Gastrocnemius medialis (tissue), 4 donors: ENCODE measurements around the gene ZNF236.

Source experiments
- POLR2A ChIP-seq, 2 donors: fragments of 450-650 bp; IDR thresholded peaks; one replicate each; pipeline ENCODE4 v1.6.1; 2017; ENCODE audit warnings: antibody characterized with exemption in 2 of 2, mild to moderate bottlenecking in 2 of 2, moderate library complexity in 2 of 2
- TF ChIP-seq, protein P1 (sequence below), 5 experiments: fragments of 450-650 bp in 3 of 5; fragments of 200-600 bp in 2 of 5; sonication (generic) in 2 of 5; IDR thresholded peaks in 4 of 5; conservative IDR thresholded peaks in 1 of 5; 1 replicate in 4 of 5; 2 replicates in 1 of 5; pipeline ENCODE4 v1.5.1; 2016 to 2019; ENCODE audit warnings: antibody characterized with exemption in 5 of 5, mild to moderate bottlenecking in 3 of 5, moderate library complexity in 3 of 5

DNA sequence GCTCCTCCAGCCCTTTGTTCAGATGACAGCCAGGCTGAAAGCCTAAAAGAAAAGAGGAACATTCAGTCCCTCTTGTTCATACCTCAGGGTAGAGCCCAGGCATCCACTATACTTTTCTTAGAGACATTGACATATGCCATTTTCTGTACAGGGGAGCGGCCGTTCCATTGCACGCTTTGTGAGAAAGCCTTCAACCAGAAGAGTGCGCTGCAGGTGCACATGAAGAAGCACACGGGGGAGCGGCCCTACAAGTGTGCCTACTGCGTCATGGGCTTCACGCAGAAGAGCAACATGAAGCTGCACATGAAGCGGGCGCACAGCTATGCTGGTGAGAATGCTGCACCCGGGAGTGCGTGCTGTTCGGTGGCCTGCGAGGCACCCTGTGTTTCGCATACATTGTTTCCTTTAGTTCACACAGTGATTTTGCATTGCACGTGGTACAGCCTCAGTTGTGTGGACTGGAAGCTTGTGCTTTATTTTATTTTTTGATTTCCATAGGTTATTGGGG is 138.2 kb downstream of the ZNF236 start:
- TF ChIP-seq, protein P1, sequence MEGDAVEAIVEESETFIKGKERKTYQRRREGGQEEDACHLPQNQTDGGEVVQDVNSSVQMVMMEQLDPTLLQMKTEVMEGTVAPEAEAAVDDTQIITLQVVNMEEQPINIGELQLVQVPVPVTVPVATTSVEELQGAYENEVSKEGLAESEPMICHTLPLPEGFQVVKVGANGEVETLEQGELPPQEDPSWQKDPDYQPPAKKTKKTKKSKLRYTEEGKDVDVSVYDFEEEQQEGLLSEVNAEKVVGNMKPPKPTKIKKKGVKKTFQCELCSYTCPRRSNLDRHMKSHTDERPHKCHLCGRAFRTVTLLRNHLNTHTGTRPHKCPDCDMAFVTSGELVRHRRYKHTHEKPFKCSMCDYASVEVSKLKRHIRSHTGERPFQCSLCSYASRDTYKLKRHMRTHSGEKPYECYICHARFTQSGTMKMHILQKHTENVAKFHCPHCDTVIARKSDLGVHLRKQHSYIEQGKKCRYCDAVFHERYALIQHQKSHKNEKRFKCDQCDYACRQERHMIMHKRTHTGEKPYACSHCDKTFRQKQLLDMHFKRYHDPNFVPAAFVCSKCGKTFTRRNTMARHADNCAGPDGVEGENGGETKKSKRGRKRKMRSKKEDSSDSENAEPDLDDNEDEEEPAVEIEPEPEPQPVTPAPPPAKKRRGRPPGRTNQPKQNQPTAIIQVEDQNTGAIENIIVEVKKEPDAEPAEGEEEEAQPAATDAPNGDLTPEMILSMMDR (IDR thresholded peaks at IDR 0.05 in 4 of 5, conservative IDR thresholded peaks at IDR 0.05 in 1 of 5): no peak
- TF ChIP-seq POLR2A (IDR thresholded peaks at IDR 0.05): no peak
